Breast epithelium (tissue), 3 donors: ENCODE measurements around the gene MEG3.

Experiments
- CTCF ChIP-seq, 3 donors: fragments of 450-650 bp; IDR thresholded peaks; one replicate each; pipeline ENCODE4 v1.5.1; 2016 to 2017; ENCODE audit warnings: antibody characterized with exemption in 3 of 3, mild to moderate bottlenecking in 3 of 3, moderate library complexity in 3 of 3
- POLR2A ChIP-seq: fragments of 450-650 bp; IDR thresholded peaks from one replicate; pipeline ENCODE4 v1.6.1; 2016; ENCODE audit warnings: antibody characterized with exemption, mild to moderate bottlenecking, moderate library complexity

- no peak for TF ChIP-seq CTCF (IDR thresholded peaks at IDR 0.05)
- TF ChIP-seq POLR2A = no peak
Measured at GRCh38 chr14:100827101-100828021, 1.4 kb downstream of the MEG3 start.
